ENCODE measurements around the gene AMZ1.

DNA sequence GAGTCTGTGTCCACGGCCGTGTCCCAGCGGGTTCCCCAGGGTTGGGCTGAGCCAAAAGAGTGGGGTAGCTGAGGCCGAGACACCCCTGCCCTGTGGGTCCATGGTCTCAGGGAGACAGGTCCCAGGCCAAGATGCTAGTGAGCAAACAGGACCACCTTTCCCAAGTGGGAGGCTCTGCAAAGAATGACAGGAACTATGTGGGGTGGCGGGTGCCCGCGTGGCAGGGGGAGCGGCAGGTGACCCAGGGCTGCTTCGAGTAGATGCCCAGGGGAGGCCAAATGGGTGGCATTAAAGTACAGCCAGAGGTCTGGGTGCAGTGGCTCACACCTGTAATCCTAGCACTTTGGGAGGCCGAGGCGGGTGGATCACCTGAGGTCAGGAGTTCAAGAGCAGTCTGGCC lies 38.0 kb upstream of the AMZ1 start:
- TF ChIP-seq, protein P1, sequence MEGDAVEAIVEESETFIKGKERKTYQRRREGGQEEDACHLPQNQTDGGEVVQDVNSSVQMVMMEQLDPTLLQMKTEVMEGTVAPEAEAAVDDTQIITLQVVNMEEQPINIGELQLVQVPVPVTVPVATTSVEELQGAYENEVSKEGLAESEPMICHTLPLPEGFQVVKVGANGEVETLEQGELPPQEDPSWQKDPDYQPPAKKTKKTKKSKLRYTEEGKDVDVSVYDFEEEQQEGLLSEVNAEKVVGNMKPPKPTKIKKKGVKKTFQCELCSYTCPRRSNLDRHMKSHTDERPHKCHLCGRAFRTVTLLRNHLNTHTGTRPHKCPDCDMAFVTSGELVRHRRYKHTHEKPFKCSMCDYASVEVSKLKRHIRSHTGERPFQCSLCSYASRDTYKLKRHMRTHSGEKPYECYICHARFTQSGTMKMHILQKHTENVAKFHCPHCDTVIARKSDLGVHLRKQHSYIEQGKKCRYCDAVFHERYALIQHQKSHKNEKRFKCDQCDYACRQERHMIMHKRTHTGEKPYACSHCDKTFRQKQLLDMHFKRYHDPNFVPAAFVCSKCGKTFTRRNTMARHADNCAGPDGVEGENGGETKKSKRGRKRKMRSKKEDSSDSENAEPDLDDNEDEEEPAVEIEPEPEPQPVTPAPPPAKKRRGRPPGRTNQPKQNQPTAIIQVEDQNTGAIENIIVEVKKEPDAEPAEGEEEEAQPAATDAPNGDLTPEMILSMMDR (conservative IDR thresholded peaks at IDR 0.05 in 1 of 2, IDR thresholded peaks at IDR 0.05 in 1 of 2; ENCODE audit: low read depth in 1 of 2, low read length in 2 of 2) = no peak
- TF ChIP-seq EZH2 (IDR thresholded peaks at IDR 0.05; ENCODE audit: low read length, missing control alignments) = no peak
